ENCODE measurements around the gene RPAP3. TPM values are rescaled to one million over a fixed set of nuclear protein-coding genes. Genes with fewer than 3 reads are reported as not detected.

Gene RPAP3, protein sequence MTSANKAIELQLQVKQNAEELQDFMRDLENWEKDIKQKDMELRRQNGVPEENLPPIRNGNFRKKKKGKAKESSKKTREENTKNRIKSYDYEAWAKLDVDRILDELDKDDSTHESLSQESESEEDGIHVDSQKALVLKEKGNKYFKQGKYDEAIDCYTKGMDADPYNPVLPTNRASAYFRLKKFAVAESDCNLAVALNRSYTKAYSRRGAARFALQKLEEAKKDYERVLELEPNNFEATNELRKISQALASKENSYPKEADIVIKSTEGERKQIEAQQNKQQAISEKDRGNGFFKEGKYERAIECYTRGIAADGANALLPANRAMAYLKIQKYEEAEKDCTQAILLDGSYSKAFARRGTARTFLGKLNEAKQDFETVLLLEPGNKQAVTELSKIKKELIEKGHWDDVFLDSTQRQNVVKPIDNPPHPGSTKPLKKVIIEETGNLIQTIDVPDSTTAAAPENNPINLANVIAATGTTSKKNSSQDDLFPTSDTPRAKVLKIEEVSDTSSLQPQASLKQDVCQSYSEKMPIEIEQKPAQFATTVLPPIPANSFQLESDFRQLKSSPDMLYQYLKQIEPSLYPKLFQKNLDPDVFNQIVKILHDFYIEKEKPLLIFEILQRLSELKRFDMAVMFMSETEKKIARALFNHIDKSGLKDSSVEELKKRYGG
- 40.8 to 58.1 TPM (median 41.6 TPM) in 5 replicates for total RNA-seq (2022; extraction: Qiagen RNA extraction; ENCODE audit: low read depth)

DNA sequence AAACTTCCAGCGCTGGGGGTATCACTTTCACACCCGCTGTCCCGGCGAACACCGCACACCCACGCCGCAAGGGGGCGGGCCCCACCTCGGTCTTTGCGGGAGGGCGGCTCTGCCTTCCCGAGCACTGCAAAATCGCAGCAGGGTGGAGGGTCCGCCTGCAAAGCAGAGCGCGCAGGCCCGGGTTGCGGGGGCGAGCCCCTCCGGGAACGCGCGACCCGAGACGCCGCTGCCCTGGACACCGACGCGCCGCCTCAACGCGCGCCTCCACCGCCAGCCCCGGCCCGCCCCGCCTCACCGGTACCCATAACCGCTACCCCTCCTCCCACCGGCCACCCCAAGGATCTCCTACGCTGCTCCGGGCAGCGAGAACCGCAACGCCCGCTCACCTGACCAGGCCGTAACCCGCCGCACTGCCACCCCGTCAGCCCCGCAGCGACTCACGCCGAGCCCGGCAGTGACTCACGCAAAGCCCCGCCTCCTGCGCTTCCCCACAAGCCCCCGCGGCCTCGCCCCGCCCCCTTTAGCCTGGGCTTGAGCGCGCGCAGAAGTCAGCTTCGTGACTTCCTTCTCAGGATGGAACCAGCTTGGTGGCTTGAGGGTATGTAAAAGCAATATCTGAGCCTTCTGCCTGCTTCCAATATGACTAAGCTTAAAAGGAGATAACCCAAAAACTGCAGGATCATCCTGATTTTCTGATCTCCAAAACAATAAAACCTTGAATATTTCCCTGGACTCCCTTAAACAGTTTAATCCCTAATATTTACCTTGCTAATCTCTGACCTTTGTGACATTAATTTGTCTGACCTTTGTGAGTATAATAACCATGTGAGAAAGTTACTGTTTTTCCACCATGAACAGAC lies at the start of gene RPAP3:
Gene RPAP3 (minus strand): TSS at position 465 of the 860 bp plus-strand sequence. CDS start 3,190 bp downstream, outside the sequence.

DNA sequence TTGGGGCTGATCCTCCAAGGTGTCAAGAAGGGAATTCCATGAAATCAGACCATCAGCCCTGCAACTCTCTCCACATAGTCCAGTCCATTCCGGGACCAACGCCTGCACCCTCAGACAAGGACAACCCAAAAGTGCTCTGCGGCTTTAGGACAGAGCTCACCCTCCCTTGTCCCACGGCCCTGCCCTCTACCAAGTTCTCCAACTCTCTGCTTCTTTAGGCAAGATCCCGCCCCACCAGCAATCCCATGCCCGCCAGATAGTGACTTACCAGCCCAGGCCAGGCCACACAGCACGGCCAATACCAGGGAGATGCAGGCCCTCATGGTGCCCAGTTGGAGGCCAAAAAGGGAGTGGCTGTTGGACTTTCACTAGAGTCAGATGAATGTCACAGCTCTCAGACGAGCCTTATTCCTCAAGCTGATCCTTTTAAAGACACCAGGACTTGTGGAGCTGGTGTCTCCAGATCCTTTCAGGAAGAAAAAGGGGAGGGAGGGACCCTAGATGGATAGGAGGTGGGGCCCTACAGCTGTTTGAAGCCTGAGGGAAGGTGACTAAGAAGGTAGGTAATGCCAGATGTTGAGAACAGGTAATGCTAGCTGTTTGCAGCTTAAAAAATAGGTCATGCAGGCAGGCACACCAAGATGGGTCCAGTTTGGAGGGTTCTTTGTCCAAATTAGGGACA lies 19.4 kb upstream of the RPAP3 start, which contains the start of gene ENDOU:
Gene ENDOU (minus strand): TSS at position 400 of the 682 bp plus-strand sequence. CDS start 77 bp downstream, at position 323.

Other genes starting within 250 kb of the RPAP3 start
- gene ENDOU, start 19.5 kb upstream of the RPAP3 start, total RNA-seq (2022; extraction: Qiagen RNA extraction; ENCODE audit: low read depth): not detected in 5 replicates
- 0.57 to 0.94 TPM (median 0.72 TPM) in 5 replicates for gene RAPGEF3, start 52.9 kb upstream of the RPAP3 start, total RNA-seq (2022; extraction: Qiagen RNA extraction; ENCODE audit: low read depth)
- gene SLC48A1, start 67.2 kb upstream of the RPAP3 start, total RNA-seq (2022; extraction: Qiagen RNA extraction; ENCODE audit: low read depth): 24.1 to 31.5 TPM (median 29.1 TPM) in 5 replicates
- 37.1 to 53.2 TPM (median 44.8 TPM) in 5 replicates for gene HDAC7, start 113.9 kb upstream of the RPAP3 start, total RNA-seq (2022; extraction: Qiagen RNA extraction; ENCODE audit: low read depth)
- gene VDR, start 199.0 kb upstream of the RPAP3 start, total RNA-seq (2022; extraction: Qiagen RNA extraction; ENCODE audit: low read depth): 2.9 to 4.1 TPM (median 3.2 TPM) in 5 replicates